Epithelial cell of umbilical artery (primary cell): ENCODE results near the gene BST2. TPM values are rescaled to one million over a fixed set of nuclear protein-coding genes. Genes with fewer than 3 reads are reported as not detected.

Experiments used
- total RNA-seq: library from RNA; depleted of rRNA; stranded (reverse); fragments of >200 nt; gene quantifications from 2 replicates; pipeline ENCODE4 v1.2.3, GENCODE V29; 2014

The BST2 gene
- 146 and 1,184 TPM in 2 replicates for total RNA-seq

GRCh38 chr19:17405250-17406045 is at the start of gene BST2:
Gene BST2 (minus strand): TSS chr19:17405630. CDS start chr19:17405575, 55 bp downstream.

DNA sequence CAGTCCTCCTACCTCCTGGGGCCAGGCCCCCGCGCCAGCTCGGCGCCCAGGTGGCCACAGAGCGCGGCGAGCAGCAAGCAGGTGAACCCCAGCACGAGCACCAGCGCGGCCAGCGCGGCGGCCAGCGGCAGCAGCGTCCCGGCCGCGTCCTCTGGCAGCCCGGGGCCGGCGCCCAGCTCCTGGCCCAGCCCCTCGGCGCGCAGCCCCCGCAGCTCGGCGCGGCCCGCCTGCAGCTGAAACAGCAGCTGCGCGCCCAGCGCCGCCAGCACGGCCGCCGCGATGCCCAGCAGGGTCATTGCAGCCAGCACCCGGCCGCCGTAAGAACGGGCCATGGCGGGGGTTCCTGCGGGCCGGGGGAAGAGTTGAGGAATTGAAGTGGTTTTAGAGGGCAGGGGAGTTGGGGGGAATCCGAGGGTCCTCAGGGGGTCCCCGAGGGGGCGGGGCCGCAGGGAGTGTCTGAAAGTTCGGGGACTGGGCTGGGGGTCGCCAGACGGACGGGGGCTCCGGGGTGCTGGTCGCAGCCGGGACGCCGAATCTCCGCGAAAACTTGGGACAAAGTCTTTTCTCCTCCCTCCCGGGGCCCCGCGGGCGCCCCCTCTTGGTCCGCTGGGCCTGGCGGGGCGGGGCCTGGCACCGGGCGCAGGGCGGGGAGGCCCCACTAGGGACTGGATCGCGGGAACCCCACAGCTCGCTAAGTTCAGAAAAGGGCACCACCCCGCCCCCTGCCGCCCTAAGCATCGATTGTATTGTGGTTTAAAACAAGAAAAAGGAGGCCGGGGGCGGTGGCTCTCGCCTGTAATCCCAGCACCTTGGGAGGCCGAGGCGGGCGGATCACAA is 42.9 kb upstream of the BST2 start, which contains the start of gene TMEM221:
Gene TMEM221, minus strand, starts transcription at position 538 of the 837 bp plus-strand sequence. Its CDS starts 206 bp downstream, at position 332.

DNA sequence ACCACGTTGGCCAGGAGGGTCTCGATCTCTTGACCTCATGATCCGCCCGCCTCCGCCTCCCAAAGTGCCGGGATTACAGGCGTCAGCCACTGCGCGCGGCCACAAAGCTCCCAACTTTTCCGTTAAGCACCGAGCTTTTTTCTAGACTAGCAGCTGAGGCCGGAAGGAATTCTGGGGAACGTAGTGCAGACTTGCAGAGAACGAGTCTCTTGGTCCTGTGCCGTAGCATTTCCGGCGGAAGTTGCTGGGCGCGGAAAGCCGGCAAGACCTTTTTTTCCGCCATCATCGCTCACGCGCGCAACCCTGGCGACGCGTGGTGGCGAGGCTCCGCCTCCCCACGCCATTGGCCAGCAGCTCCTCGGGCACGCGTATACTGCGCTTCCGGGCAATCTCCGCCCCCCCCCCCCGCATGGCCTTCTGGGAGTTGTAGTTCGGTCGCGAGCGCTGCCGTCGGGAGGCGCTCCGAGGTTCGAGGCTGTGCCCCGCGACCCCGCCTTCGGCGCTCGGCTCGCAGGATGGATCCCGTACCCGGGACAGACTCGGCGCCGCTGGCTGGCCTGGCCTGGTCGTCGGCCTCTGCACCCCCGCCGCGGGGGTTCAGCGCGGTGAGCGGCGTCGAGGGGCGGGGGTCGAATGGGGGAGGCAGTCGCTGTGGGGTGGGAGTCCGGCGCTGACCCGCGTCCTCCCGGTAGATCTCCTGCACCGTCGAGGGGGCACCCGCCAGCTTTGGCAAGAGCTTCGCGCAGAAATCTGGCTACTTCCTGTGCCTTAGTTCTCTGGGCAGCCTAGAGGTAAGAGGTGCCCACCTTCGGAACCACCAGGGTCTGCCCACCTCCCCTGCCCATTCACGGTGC is 14.4 kb upstream of the BST2 start, which contains the start of gene MVB12A:
Gene MVB12A, plus strand, starts transcription at position 427 of the 854 bp plus-strand sequence. Its CDS starts 89 bp downstream, at position 516.

DNA sequence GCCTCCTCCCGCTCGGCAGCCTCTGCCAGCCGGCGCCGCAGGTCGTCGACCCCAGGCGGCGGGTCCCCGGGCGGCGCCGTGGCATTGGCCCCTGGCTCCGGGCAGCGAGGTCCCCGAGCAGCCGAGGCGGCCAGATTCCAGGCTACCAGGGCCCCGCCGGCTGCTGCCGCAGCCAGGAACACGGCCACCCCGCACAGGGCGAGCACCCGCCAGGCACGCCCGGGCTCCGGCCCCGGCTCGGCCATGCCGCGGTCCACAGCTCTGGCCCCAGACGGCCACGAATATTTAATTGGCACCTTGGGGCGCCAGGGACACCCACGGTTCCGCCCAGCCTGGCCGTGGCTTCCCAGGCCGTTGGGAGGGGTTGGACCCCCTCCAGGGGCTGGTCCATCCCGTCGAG is 11.5 kb downstream of the BST2 start, which contains the start of gene CCDC194:
Gene CCDC194, minus strand, starts transcription at position 283 of the 400 bp plus-strand sequence. Its CDS starts 38 bp downstream, at position 245.

GRCh38 chr19:17376935-17377600 is 28.4 kb downstream of the BST2 start, which contains the start of gene PLVAP:
Gene PLVAP (minus strand): TSS chr19:17377342. CDS start chr19:17377288, 54 bp downstream.

Other genes with a start within 250 kb of the BST2 start
- 19.2 and 19.6 TPM in 2 replicates for gene USE1, start 190.3 kb downstream of the BST2 start, total RNA-seq
- 4.1 and 4.2 TPM in 2 replicates for gene OCEL1, start 179.4 kb downstream of the BST2 start, total RNA-seq
- 49.7 and 55.8 TPM in 2 replicates for gene NR2F6, start 159.7 kb downstream of the BST2 start, total RNA-seq
- 13.3 and 17.2 TPM in 2 replicates for gene USHBP1, start 140.9 kb downstream of the BST2 start, total RNA-seq
- gene BABAM1, start 138.2 kb downstream of the BST2 start, total RNA-seq = 134 and 168 TPM in 2 replicates
- gene ANKLE1, start 123.7 kb downstream of the BST2 start, total RNA-seq = 0.65 and 1.4 TPM in 2 replicates
- 5.2 and 9.9 TPM in 2 replicates for gene ABHD8, start 102.2 kb downstream of the BST2 start, total RNA-seq
- gene MRPL34, start 99.8 kb downstream of the BST2 start, total RNA-seq = 33.8 and 37.7 TPM in 2 replicates
- gene DDA1, start 96.1 kb downstream of the BST2 start, total RNA-seq = 10.4 and 27.7 TPM in 2 replicates
- gene ANO8, start 70.8 kb downstream of the BST2 start, total RNA-seq = 3.6 and 3.8 TPM in 2 replicates
- 15.3 and 18.7 TPM in 2 replicates for gene GTPBP3, start 68.1 kb downstream of the BST2 start, total RNA-seq
- 0.61 and 4.5 TPM in 2 replicates for gene PLVAP, start 28.3 kb downstream of the BST2 start, total RNA-seq
- under 0.01 and 1.2 TPM in 2 replicates for gene CCDC194, start 11.4 kb downstream of the BST2 start, total RNA-seq
- gene MVB12A, start 14.4 kb upstream of the BST2 start, total RNA-seq = 44.2 and 46.0 TPM in 2 replicates
- gene TMEM221, start 43.0 kb upstream of the BST2 start, total RNA-seq = not detected in 2 replicates
- not detected in 2 replicates for gene NXNL1, start 55.3 kb upstream of the BST2 start, total RNA-seq
- gene SLC27A1, start 64.9 kb upstream of the BST2 start, total RNA-seq = 7.8 and 9.6 TPM in 2 replicates
- gene PGLS, start 106.0 kb upstream of the BST2 start, total RNA-seq = 47.3 and 53.9 TPM in 2 replicates
- gene COLGALT1, start 150.0 kb upstream of the BST2 start, total RNA-seq = 72.8 and 87.1 TPM in 2 replicates